HG03108 (cell line): ENCODE results near the gene ADGRA1.

ENCODE experiments used
- ATAC-seq: cut with Tn5 transposase; IDR thresholded peaks from one replicate; pipeline ENCODE4 v1.9.1; 2021; ENCODE audit warnings: moderate library complexity; ENCODE audit not compliant: unreplicated experiment

Gene ADGRA1

GRCh38 chr10:133056001-133056400 lies 31.7 kb upstream of the ADGRA1 start:
- ATAC-seq, result no peak

GRCh38 chr10:133056651-133057178 lies 31.0 kb upstream of the ADGRA1 start:
- no peak for ATAC-seq

GRCh38 chr10:133058331-133059092 lies 29.2 kb upstream of the ADGRA1 start:
- no peak for ATAC-seq

- no peak for ATAC-seq
These were observed 28.6 kb upstream of the ADGRA1 start for GRCh38 chr10:133059093-133059470.

- ATAC-seq, result no peak
These were observed 28.2 kb upstream of the ADGRA1 start for GRCh38 chr10:133059571-133059970.

GRCh38 chr10:133060022-133060421 lies 27.7 kb upstream of the ADGRA1 start:
- no peak for ATAC-seq

- ATAC-seq, result no peak
These were observed 27.3 kb upstream of the ADGRA1 start for GRCh38 chr10:133060466-133060865.

- no peak for ATAC-seq
These were observed 26.8 kb upstream of the ADGRA1 start for GRCh38 chr10:133060881-133061280.

- ATAC-seq, result no peak
These were observed 26.3 kb upstream of the ADGRA1 start for GRCh38 chr10:133061296-133062038.

- no peak for ATAC-seq
These were observed 25.6 kb upstream of the ADGRA1 start for GRCh38 chr10:133062085-133062484.

- no peak for ATAC-seq
These were observed 25.1 kb upstream of the ADGRA1 start for GRCh38 chr10:133062635-133063034.

GRCh38 chr10:133067149-133068105 lies 20.3 kb upstream of the ADGRA1 start:
- ATAC-seq, result no peak

- no peak for ATAC-seq
These were observed 19.4 kb upstream of the ADGRA1 start for GRCh38 chr10:133068111-133069032.

GRCh38 chr10:133069033-133069525 lies 18.6 kb upstream of the ADGRA1 start:
- no peak for ATAC-seq

- no peak for ATAC-seq
These were observed 17.3 kb upstream of the ADGRA1 start for GRCh38 chr10:133070405-133070804.

GRCh38 chr10:133070810-133071209 lies 16.9 kb upstream of the ADGRA1 start:
- no peak for ATAC-seq

- no peak for ATAC-seq
These were observed 16.0 kb upstream of the ADGRA1 start for GRCh38 chr10:133071733-133072132.

- no peak for ATAC-seq
These were observed 15.5 kb upstream of the ADGRA1 start for GRCh38 chr10:133072196-133072595.

- no peak for ATAC-seq
These were observed 14.9 kb upstream of the ADGRA1 start for GRCh38 chr10:133072720-133073390.
